ENCODE measurements around the gene RUFY1.
"Not testable (repeated sequence)": the region's sequence is repeated elsewhere in the genome, so short reads cannot be mapped to it uniquely, and the experiment has no call there.

RUFY1 gene

GRCh38 chr5:179623906-179624741 lies 73.8 kb downstream of the RUFY1 start:
- H3K14ac ChIP-seq (ENCODE audit: low read length): peak overlapping the region; percentile 82
- H3K4ac ChIP-seq (ENCODE audit: low read length): peak overlapping the region; percentile 87
- peak overlapping the region; percentile 90 for H2AFZ ChIP-seq (ENCODE audit: low read length)
- H2BK120ac ChIP-seq (ENCODE audit: low read depth, low read length): peak overlapping the region; percentile 84
- H2BK12ac ChIP-seq (ENCODE audit: low read length): peak overlapping the region; percentile 88
- H3K4me2 ChIP-seq (ENCODE audit: insufficient read depth, low read length, poor library complexity, severe bottlenecking): peak overlapping the region; percentile 64
- no peaks in the 10 kb centered on the region for H3K9me3 ChIP-seq (replicated peaks in 1 of 2; ENCODE audit: control insufficient read depth in 2 of 2, insufficient read depth in 1 of 2, low read depth in 1 of 2, low read length in 2 of 2)
- peak overlapping the region; percentile 75 to 79 for H3K4me3 ChIP-seq (ENCODE audit: low read length in 2 of 2)
- H3K27me3 ChIP-seq (ENCODE audit: control insufficient read depth in 3 of 3, insufficient read depth in 3 of 3, low read depth in 1 of 3, low read length in 3 of 3): no peaks in the 10 kb centered on the region
- H3K23ac ChIP-seq (ENCODE audit: low read depth, low read length, poor library complexity): peak overlapping the region; percentile 90
- peaks cover 11 to 34% of the 10 kb centered on the region in 2 donors for H3K4me1 ChIP-seq (ENCODE audit: control insufficient read depth in 2 of 2, insufficient read depth in 1 of 2, low read depth in 1 of 2, low read length in 2 of 2)
- H3K79me1 ChIP-seq (ENCODE audit: low read depth, low read length): peaks cover 6% of the 10 kb centered on the region
- peak overlapping the region; percentile 99 for H4K8ac ChIP-seq (ENCODE audit: low read depth, low read length)
- peak overlapping the region; percentile 91 for H3K9ac ChIP-seq (ENCODE audit: low read depth, low read length, poor library complexity)
- peak overlapping the region; percentile 80 for H3K27ac ChIP-seq (replicated peaks; ENCODE audit: low read length)
- WGBS, 2 donors (ENCODE audit: extremely low coverage in 2 of 2, insufficient read length in 2 of 2, insufficient replicate concordance in 1 of 2): no CpG with 5 or more reads among the region's 68 CpGs
- H2BK5ac ChIP-seq (ENCODE audit: low read length): peak overlapping the region; percentile 100
- H4K91ac ChIP-seq (ENCODE audit: low read depth, low read length, poor library complexity): peak overlapping the region; percentile 79
- H2AK5ac ChIP-seq (ENCODE audit: low read depth, low read length): peak overlapping the region; percentile 98
- H3K18ac ChIP-seq (ENCODE audit: low read length): peak overlapping the region; percentile 97
- peaks cover 11 to 36% of the 10 kb centered on the region in 2 donors for H3K36me3 ChIP-seq (replicated peaks in 1 of 2; ENCODE audit: control insufficient read depth in 2 of 2, insufficient read depth in 2 of 2, low read length in 2 of 2)
- DNase-seq (ENCODE audit: low spot score): no peak
- H2BK15ac ChIP-seq (ENCODE audit: low read length): peak overlapping the region; percentile 62

DNA sequence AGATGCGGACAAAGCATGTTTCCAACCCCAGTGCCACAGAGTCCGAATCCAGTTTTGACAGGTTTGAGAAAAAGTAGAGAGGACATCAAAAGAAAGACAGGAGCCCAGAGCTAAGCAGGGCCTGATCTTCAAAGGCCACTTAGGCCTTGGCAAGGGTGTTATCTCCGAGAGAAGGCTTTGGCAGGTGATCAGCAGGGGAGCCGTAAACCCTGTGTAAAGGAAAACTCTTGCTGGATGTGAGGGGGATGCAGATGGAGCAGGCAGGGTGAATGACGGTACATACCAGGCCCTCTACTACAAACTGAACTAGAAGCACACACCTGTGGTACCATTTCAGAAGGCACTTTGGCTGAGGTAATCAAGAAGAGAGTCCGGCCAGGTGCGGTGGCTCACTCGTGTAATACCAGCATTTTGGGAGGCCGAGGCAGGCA lies 74.5 kb downstream of the RUFY1 start:
- peak overlapping the region; percentile 90 for H2AFZ ChIP-seq (ENCODE audit: low read length)
- H3K4ac ChIP-seq (ENCODE audit: low read length): no peak overlapping the region
- H4K91ac ChIP-seq (ENCODE audit: low read depth, low read length, poor library complexity): no peak overlapping the region
- H3K14ac ChIP-seq (ENCODE audit: low read length): no peak overlapping the region
- no peak overlapping the region for H2BK12ac ChIP-seq (ENCODE audit: low read length)
- peak overlapping the region; percentile 2 for H3K18ac ChIP-seq (ENCODE audit: low read length)
- no peak overlapping the region for H3K27ac ChIP-seq (replicated peaks; ENCODE audit: low read length)
- no peak overlapping the region for H3K23ac ChIP-seq (ENCODE audit: low read depth, low read length, poor library complexity)
- DNase-seq (ENCODE audit: low spot score): no peak
- H3K4me2 ChIP-seq (ENCODE audit: insufficient read depth, low read length, poor library complexity, severe bottlenecking): no peak overlapping the region
- no peak overlapping the region for H3K9ac ChIP-seq (ENCODE audit: low read depth, low read length, poor library complexity)
- H3K9me3 ChIP-seq (replicated peaks in 1 of 2; ENCODE audit: control insufficient read depth in 2 of 2, insufficient read depth in 1 of 2, low read depth in 1 of 2, low read length in 2 of 2): no peaks in the 10 kb centered on the region
- H3K4me1 ChIP-seq (ENCODE audit: control insufficient read depth in 2 of 2, insufficient read depth in 1 of 2, low read depth in 1 of 2, low read length in 2 of 2): peaks cover 10 to 27% of the 10 kb centered on the region in 2 donors
- no peak overlapping the region for H2BK15ac ChIP-seq (ENCODE audit: low read length)
- no CpG with 5 or more reads among the region's 9 CpGs for WGBS, 2 donors (ENCODE audit: extremely low coverage in 2 of 2, insufficient read length in 2 of 2, insufficient replicate concordance in 1 of 2)
- peak overlapping the region in 1 of 2 donors; percentile 75 for H3K4me3 ChIP-seq (ENCODE audit: low read length in 2 of 2)
- H3K79me1 ChIP-seq (ENCODE audit: low read depth, low read length): peaks cover 6% of the 10 kb centered on the region
- H2BK120ac ChIP-seq (ENCODE audit: low read depth, low read length): no peak overlapping the region
- no peaks in the 10 kb centered on the region for H3K27me3 ChIP-seq (ENCODE audit: control insufficient read depth in 3 of 3, insufficient read depth in 3 of 3, low read depth in 1 of 3, low read length in 3 of 3)
- H2AK5ac ChIP-seq (ENCODE audit: low read depth, low read length): no peak overlapping the region
- H3K36me3 ChIP-seq (replicated peaks in 1 of 2; ENCODE audit: control insufficient read depth in 2 of 2, insufficient read depth in 2 of 2, low read length in 2 of 2): peaks cover 9 to 28% of the 10 kb centered on the region in 2 donors
- no peak overlapping the region for H2BK5ac ChIP-seq (ENCODE audit: low read length)
- H4K8ac ChIP-seq (ENCODE audit: low read depth, low read length): no peak overlapping the region

DNA sequence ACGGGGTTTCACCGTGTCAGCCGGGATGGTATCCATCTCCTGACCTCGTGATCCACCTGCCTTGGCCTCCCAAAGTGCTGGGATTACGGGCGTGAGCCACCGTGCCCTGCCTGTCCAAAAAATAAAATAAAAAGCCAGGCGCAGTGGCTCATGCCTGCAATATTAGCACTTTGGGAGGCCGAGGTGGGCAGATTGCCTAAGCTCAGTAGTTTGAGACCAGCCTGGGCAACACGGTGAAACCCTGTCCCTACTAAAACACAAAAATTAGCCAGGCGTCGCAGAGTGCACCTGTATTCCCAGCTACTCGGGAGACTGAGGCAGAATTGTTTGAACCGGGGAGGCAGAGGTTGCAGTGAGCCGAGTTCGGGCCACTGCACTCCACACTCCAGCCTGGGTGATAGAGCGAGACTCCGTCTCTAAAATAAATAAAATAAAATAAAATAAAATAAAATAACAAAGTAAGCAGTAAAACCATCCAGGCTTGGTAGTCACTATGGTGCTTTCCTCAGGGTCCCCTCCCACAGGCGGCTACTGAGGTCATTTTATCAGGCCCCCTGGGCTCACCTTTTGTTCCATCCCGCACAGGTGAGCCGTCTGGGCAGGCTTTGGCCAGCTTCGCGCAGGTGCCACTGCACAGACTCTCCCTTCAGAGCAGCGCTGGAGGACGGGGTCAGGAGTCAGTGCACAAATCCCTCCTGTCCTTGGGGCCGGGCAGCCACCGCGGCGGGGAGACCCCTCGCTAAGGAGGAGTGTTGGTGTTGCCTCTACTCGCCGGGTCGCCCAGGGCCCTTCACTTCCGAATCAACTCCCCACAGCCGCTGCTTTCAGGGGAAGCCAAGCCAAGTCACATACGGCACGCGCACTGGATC lies 83.4 kb downstream of the RUFY1 start:
- H3K4me3 ChIP-seq (ENCODE audit: low read length in 2 of 2): not testable (repeated sequence)

More for the DNA sequence above, 83.4 kb downstream of the RUFY1 start:
- H3K4ac ChIP-seq (ENCODE audit: low read length); H2AK5ac ChIP-seq (ENCODE audit: low read depth, low read length); H3K4me1 ChIP-seq (ENCODE audit: control insufficient read depth in 2 of 2, insufficient read depth in 1 of 2, low read depth in 1 of 2, low read length in 2 of 2); H2BK12ac ChIP-seq (ENCODE audit: low read length); H3K27ac ChIP-seq (replicated peaks; ENCODE audit: low read length); H3K23ac ChIP-seq (ENCODE audit: low read depth, low read length, poor library complexity); H4K8ac ChIP-seq (ENCODE audit: low read depth, low read length); H2BK5ac ChIP-seq (ENCODE audit: low read length); H3K9ac ChIP-seq (ENCODE audit: low read depth, low read length, poor library complexity); H4K91ac ChIP-seq (ENCODE audit: low read depth, low read length, poor library complexity); H2BK120ac ChIP-seq (ENCODE audit: low read depth, low read length); H3K27me3 ChIP-seq (ENCODE audit: control insufficient read depth in 3 of 3, insufficient read depth in 3 of 3, low read depth in 1 of 3, low read length in 3 of 3); DNase-seq (ENCODE audit: low spot score); H2AFZ ChIP-seq (ENCODE audit: low read length); H3K79me1 ChIP-seq (ENCODE audit: low read depth, low read length); H2BK15ac ChIP-seq (ENCODE audit: low read length); H3K4me2 ChIP-seq (ENCODE audit: insufficient read depth, low read length, poor library complexity, severe bottlenecking); H3K18ac ChIP-seq (ENCODE audit: low read length); H3K9me3 ChIP-seq (replicated peaks in 1 of 2; ENCODE audit: control insufficient read depth in 2 of 2, insufficient read depth in 1 of 2, low read depth in 1 of 2, low read length in 2 of 2); H3K14ac ChIP-seq (ENCODE audit: low read length); H3K36me3 ChIP-seq (replicated peaks in 1 of 2; ENCODE audit: control insufficient read depth in 2 of 2, insufficient read depth in 2 of 2, low read length in 2 of 2): not testable (repeated sequence)
- WGBS, 2 donors (ENCODE audit: extremely low coverage in 2 of 2, insufficient read length in 2 of 2, insufficient replicate concordance in 1 of 2): no CpG with 5 or more reads among the region's 38 CpGs

Measured in neuronal stem cell (in vitro differentiated cells).